ENCODE results near the gene CPPED1. TPM values are rescaled to one million over a fixed set of nuclear protein-coding genes. Genes with fewer than 3 reads are reported as not detected.
"Not testable (repeated sequence)": the region's sequence is repeated elsewhere in the genome, so short reads cannot be mapped to it uniquely, and the experiment has no call there.

CPPED1 gene
- total RNA-seq, 1 donor from 2014 or later = 34.0 TPM

- DNase-seq (ENCODE audit: low spot score) (no peak), ATAC-seq (no peak)
Measured at GRCh38 chr16:12802661-12803060, 1.0 kb downstream of the CPPED1 start.

GRCh38 chr16:12802048-12802447 is 1.6 kb downstream of the CPPED1 start:
- no peak for ATAC-seq
- no peak for DNase-seq (ENCODE audit: low spot score)

- DNase-seq (ENCODE audit: low spot score) = no peak
- no peak for ATAC-seq
Measured at GRCh38 chr16:12801511-12802042, 2.1 kb downstream of the CPPED1 start.

- ATAC-seq (no peak), DNase-seq (ENCODE audit: low spot score) (no peak)
Measured at GRCh38 chr16:12800817-12801216, 2.9 kb downstream of the CPPED1 start.

- not testable (repeated sequence) for ATAC-seq; DNase-seq (ENCODE audit: low spot score)
Measured at GRCh38 chr16:12799996-12800395, 3.7 kb downstream of the CPPED1 start.

- ATAC-seq (no peak), DNase-seq (ENCODE audit: low spot score) (no peak)
Measured at GRCh38 chr16:12798846-12799245, 4.8 kb downstream of the CPPED1 start.

GRCh38 chr16:12798171-12798570 is 5.5 kb downstream of the CPPED1 start:
- ATAC-seq = no peak

GRCh38 chr16:12796498-12796897 is 7.2 kb downstream of the CPPED1 start:
- DNase-seq (ENCODE audit: low spot score) (no peak), ATAC-seq (no peak)

More at GRCh38 chr16:12798171-12798570, 5.5 kb downstream of the CPPED1 start:
- no peak for DNase-seq (ENCODE audit: low spot score)

- peak; percentile 46 for ATAC-seq
- DNase-seq (ENCODE audit: low spot score) = no peak
Measured at GRCh38 chr16:12794486-12795387, 8.9 kb downstream of the CPPED1 start.

- ATAC-seq (no peak), DNase-seq (ENCODE audit: low spot score) (no peak)
Measured at GRCh38 chr16:12793865-12794240, 9.8 kb downstream of the CPPED1 start.

GRCh38 chr16:12793120-12793864 is 10.4 kb downstream of the CPPED1 start:
- DNase-seq (ENCODE audit: low spot score) (no peak), ATAC-seq (no peak)

- not testable (repeated sequence) for DNase-seq (ENCODE audit: low spot score); ATAC-seq
Measured at GRCh38 chr16:12792528-12792927, 11.2 kb downstream of the CPPED1 start.

GRCh38 chr16:12791340-12791739 is 12.3 kb downstream of the CPPED1 start:
- no peak for ATAC-seq
- DNase-seq (ENCODE audit: low spot score) = no peak

GRCh38 chr16:12788758-12789157 is 14.9 kb downstream of the CPPED1 start:
- DNase-seq (ENCODE audit: low spot score) = no peak
- ATAC-seq = no peak

- ATAC-seq = peak; percentile 36
- no peak for DNase-seq (ENCODE audit: low spot score)
Measured at GRCh38 chr16:12786081-12786480, 17.6 kb downstream of the CPPED1 start.

- DNase-seq (ENCODE audit: low spot score) (no peak), ATAC-seq (no peak)
Measured at GRCh38 chr16:12784076-12784475, 19.6 kb downstream of the CPPED1 start.

GRCh38 chr16:12781777-12782176 is 21.9 kb downstream of the CPPED1 start:
- no peak for ATAC-seq
- DNase-seq (ENCODE audit: low spot score) = no peak

GRCh38 chr16:12780467-12780866 is 23.2 kb downstream of the CPPED1 start:
- no peak for ATAC-seq
- no peak for DNase-seq (ENCODE audit: low spot score)

- no peak for ATAC-seq
- no peak for DNase-seq (ENCODE audit: low spot score)
Measured at GRCh38 chr16:12778726-12779125, 25.0 kb downstream of the CPPED1 start.

GRCh38 chr16:12775656-12776236 is 27.9 kb downstream of the CPPED1 start:
- no peak for ATAC-seq
- DNase-seq (ENCODE audit: low spot score) = no peak

- ATAC-seq = no peak
- no peak for DNase-seq (ENCODE audit: low spot score)
Measured at GRCh38 chr16:12773221-12773620, 30.5 kb downstream of the CPPED1 start.

All from left lobe of liver (tissue), 2 donors.